Lower leg skin (tissue), 3 donors: Measurements from ENCODE around the gene NRF1.

Experiments
- CTCF ChIP-seq, 3 donors: fragments of 450-650 bp; IDR thresholded peaks; one replicate each; pipeline ENCODE4 v1.5.1; 2016; ENCODE audit warnings: antibody characterized with exemption in 3 of 3, mild to moderate bottlenecking in 3 of 3, moderate library complexity in 2 of 3
- POLR2A ChIP-seq, 2 donors: fragments of 450-650 bp; IDR thresholded peaks; one replicate each; pipeline ENCODE4 v1.6.1; 2016 to 2017; ENCODE audit warnings: antibody characterized with exemption in 2 of 2, mild to moderate bottlenecking in 1 of 2, moderate library complexity in 1 of 2

- TF ChIP-seq CTCF (IDR thresholded peaks at IDR 0.05) (no peak), POLR2A (IDR thresholded peaks at IDR 0.05) (no peak)
Observed at GRCh38 chr7:129567377-129567776, 44.1 kb upstream of the NRF1 start.
